K562 (cell line): Measurements from ENCODE around the gene ARHGEF10L. TPM values are rescaled to one million over a fixed set of nuclear protein-coding genes. Genes with fewer than 3 reads are reported as not detected.

ENCODE experiments used
- ATAC-seq: fragments of 200-7000 bp; cut with Tn5 transposase; 3 replicates; pipeline ENCODE4 v1.9.1; 2020; ENCODE audit warnings: moderate library complexity
- BruUV-seq: library from RNA; stranded (reverse); fragments of 400-500 nt; replicated peaks from 2 replicates; lab custom pipeline; 2021; lab: Mats Ljungman, UMichigan
- CTCF ChIA-PET: fragments of 300-600 bp; formaldehyde crosslinking; extraction: SDS; loops from one replicate; lab custom pipeline; 2021; ENCODE audit warnings: low intra/inter-chr PET ratio; lab: Yijun Ruan, JAX
- POLR2A ChIA-PET: fragments of 300-600, 350-650 bp; sonication (Branson Sonifier 250); formaldehyde crosslinking; extraction: SDS; loops from one replicate; lab custom pipeline; 2021; ENCODE audit warnings: antibody characterized with exemption, inconsistent platforms; lab: Yijun Ruan, JAX
- DNase-seq, 4 experiments: peaks; one replicate each; pipeline versions ENCODE4 v3.0.0 to v3.0.0-alpha.2; 2011 to 2018; ENCODE audit warnings: low spot score in 3 of 4, mixed read lengths in 3 of 4; ENCODE audit errors: extremely low read depth in 1 of 4
- FAIRE-seq: peaks from 2 replicates; lab custom pipeline; 2011; peaks lifted over from hg19 to GRCh38; lab: Jason Lieb, UNC
- H2AFZ ChIP-seq: 2 replicates; pipeline ENCODE4 v1.6.0; 2011; ENCODE audit warnings: low read depth, low read length, control low read depth, inconsistent platforms
- H3K27ac ChIP-seq: fragments of 200-600 bp; 3 replicates; pipeline ENCODE4 v1.8.0; 2011; ENCODE audit warnings: low read depth, mild to moderate bottlenecking, control low read depth, inconsistent platforms, low read length, moderate library complexity, mixed read lengths; ENCODE audit errors: extremely low read depth
- H3K27me3 ChIP-seq, 2 experiments: fragments of 300-600 bp in 1 of 2; 2 replicates in 1 of 2; 3 replicates in 1 of 2; pipeline versions ENCODE4 v1.6.0 to v1.8.0; 2011; ENCODE audit warnings: inconsistent platforms in 2 of 2, low read length in 2 of 2, mild to moderate bottlenecking in 1 of 2, mixed read lengths in 1 of 2, moderate library complexity in 1 of 2; ENCODE audit not compliant: control insufficient read depth in 2 of 2, insufficient read depth in 2 of 2
- H3K36me3 ChIP-seq: fragments of 300-600 bp; 3 replicates; pipeline ENCODE4 v1.8.0; 2011; ENCODE audit warnings: mild to moderate bottlenecking, low read length, inconsistent platforms; ENCODE audit not compliant: control insufficient read depth, insufficient read depth
- H3K4me1 ChIP-seq, 2 experiments: fragments of 200-600 bp in 1 of 2; replicated peaks in 1 of 2; 2 replicates in 1 of 2; 3 replicates in 1 of 2; pipeline versions ENCODE4 v1.5.1 to v1.8.0; 2011; ENCODE audit warnings: inconsistent platforms in 2 of 2, low read length in 2 of 2, mild to moderate bottlenecking in 1 of 2, mixed read lengths in 1 of 2, moderate library complexity in 1 of 2; ENCODE audit not compliant: control insufficient read depth in 2 of 2, insufficient read depth in 2 of 2
- H3K4me2 ChIP-seq: 2 replicates; pipeline ENCODE4 v1.6.1; 2011; ENCODE audit warnings: low read length, control low read depth, inconsistent platforms, mixed read lengths; ENCODE audit not compliant: insufficient read depth
- H3K4me3 ChIP-seq: fragments of 200-600 bp; sonication (generic), shearing (Covaris generic); 2 replicates; pipeline ENCODE4 v1.5.1; 2016; ENCODE audit warnings: control low read depth, inconsistent platforms
- H3K79me2 ChIP-seq: fragments of 200-600 bp; 3 replicates; pipeline ENCODE4 v1.8.0; 2011; ENCODE audit warnings: low read length, inconsistent platforms; ENCODE audit not compliant: control insufficient read depth, insufficient read depth
- H3K9ac ChIP-seq, 2 experiments: 2 replicates each; pipeline versions ENCODE4 v1.6.0 to v1.6.1; 2011; ENCODE audit warnings: low read depth in 2 of 2, low read length in 2 of 2, control low read depth in 1 of 2, inconsistent platforms in 1 of 2, mild to moderate bottlenecking in 1 of 2, mixed read lengths in 1 of 2; ENCODE audit not compliant: insufficient read depth in 1 of 2
- H3K9me1 ChIP-seq: one replicate; pipeline ENCODE4 v1.6.0; 2011; ENCODE audit warnings: inconsistent platforms, mild to moderate bottlenecking, low read length, moderate library complexity; ENCODE audit not compliant: control insufficient read depth, insufficient read depth
- H3K9me3 ChIP-seq: replicated peaks from 2 replicates; pipeline ENCODE4 v1.5.1; 2011; ENCODE audit warnings: low read depth, low read length, inconsistent platforms; ENCODE audit not compliant: control insufficient read depth, insufficient read depth
- H4K20me1 ChIP-seq: replicated peaks from 2 replicates; pipeline ENCODE4 v1.6.1; 2011; ENCODE audit warnings: low read length, inconsistent platforms, mixed read lengths; ENCODE audit not compliant: control insufficient read depth, insufficient read depth
- EGR1 ChIP-seq: fragments of 450-650 bp; conservative IDR thresholded peaks from 2 replicates; pipeline ENCODE4 v1.6.1; 2017; ENCODE audit warnings: mild to moderate bottlenecking
- HLTF ChIP-seq: fragments of 450-650 bp; IDR thresholded peaks from 2 replicates; pipeline ENCODE4 v1.6.1; 2016
- SRSF7 ChIP-seq: fragments of 200-400 bp; formaldehyde crosslinking; optimal IDR thresholded peaks from 2 replicates; pipeline ENCODE3; 2017; ENCODE audit warnings: mild to moderate bottlenecking, low read depth, low read length
- YY1 ChIP-seq, 3 experiments: IDR thresholded peaks; 2 replicates each; pipeline ENCODE4 v1.6.1; 2011; ENCODE audit warnings: low read length in 2 of 3, mild to moderate bottlenecking in 2 of 3, moderate library complexity in 2 of 3, borderline replicate concordance in 1 of 3, control low read depth in 1 of 3, low read depth in 1 of 3; ENCODE audit not compliant: insufficient read depth in 3 of 3, insufficient replicate concordance in 2 of 3, control insufficient read depth in 1 of 3, insufficient read length in 1 of 3; ENCODE audit errors: extremely low read depth in 1 of 3
- WGBS: fragments of 100-300 bp; shearing (Covaris generic); methylation state at CpG from one replicate; pipeline ENCODE4 v1.1.6; 2016; ENCODE audit warnings: low coverage, mixed read lengths; ENCODE audit not compliant: insufficient coverage; ENCODE audit errors: missing lambda C conversion rate; 5-methylcytosine and 5-hydroxymethylcytosine counted together
- in situ Hi-C: fragments of 300-500 bp; cut with MboI; formaldehyde crosslinking; loops from 4 replicates; pipeline ENCODE4 v1.15.0; 2018; ENCODE audit warnings: inconsistent platforms, mixed read lengths
- intact Hi-C: fragments of 100-400 bp; cut with micrococcal nuclease; formaldehyde crosslinking; loops from 2 replicates; pipeline ENCODE4 v1.14.2; 2022
- polyA plus RNA-seq, 8 experiments: library from polyadenylated mRNA; depleted of rRNA in 4 of 8; stranded (reverse) in 5 of 8; unstranded in 3 of 8; fragments of >200 nt; fragmentation: Nextera tagmentation in 2 of 8; fragmentation: Illumina TruSeq in 1 of 8; extraction: Ambion mirVana in 2 of 8; extraction: Trizol in 1 of 8; gene quantifications; 2 replicates each; pipeline versions ENCODE4 v1.2.1 to v1.2.3, GENCODE V29; 2011 to 2014; ENCODE audit warnings: inconsistent platforms in 1 of 8, missing spikeins in 1 of 8
- total RNA-seq, 7 experiments: library from RNA; depleted of rRNA in 6 of 7; stranded (reverse); fragments of >200 nt in 6 of 7; fragmentation: Illumina TruSeq in 2 of 7; extraction: Trizol in 2 of 7; gene quantifications; 2 replicates each; pipeline versions ENCODE4 v1.2.1 to v1.2.3, GENCODE V29; 2011 to 2021; ENCODE audit warnings: low replicate concordance in 1 of 7

Gene ARHGEF10L
- total and polyA plus RNA-seq, 9 of the 15 experiments (the other 6 are each of a cell fraction or from before 2014, with no cell fraction given): 0.09 to 0.13 TPM; not detected in 7

- no peaks in the 10 kb centered on the region for H3K4me1 ChIP-seq
- FAIRE-seq: no peak
- no peak for TF ChIP-seq EGR1
- TF ChIP-seq HLTF: peak; percentile 54; the same call in 1 of the 2 replicates
- TF ChIP-seq, all 486 proteins: peak for 1
- Histone ChIP-seq H4K20me1 (peaks cover 4% of the 10 kb centered on the region), H2AFZ (no peak overlapping the region), H3K9me3 (no peaks in the 10 kb centered on the region), H3K9me1 (no peaks in the 10 kb centered on the region), H3K4me3 (no peak overlapping the region), H3K27ac (no peak overlapping the region), H3K4me2 (no peak overlapping the region), H3K9ac (no peak overlapping the region), H3K27me3 (peaks cover 8 to 39% of the 10 kb centered on the region in 2 experiments; a peak in 3 of 5 replicates), H3K79me2 (no peaks in the 10 kb centered on the region), H3K36me3 (no peaks in the 10 kb centered on the region)
- ChIA-PET POLR2A (interaction anchor here (0.5 to 1.0 kb wide), 5 partner anchors 11 to 773 kb away, joined by 3 to 4 read pairs (median 3); no protein-coding TSS in a partner anchor), CTCF (no interaction called here)
- in situ Hi-C loops: no loop called here
- DNase-seq (no peak), ATAC-seq (no peak)
- intact Hi-C loops: no loop called here
- BruUV-seq: no TSS peak
- WGBS: 0% methylated on average over 3 of the region's 3 CpGs
Measured at GRCh38 chr1:17709981-17710380, 170.5 kb downstream of the ARHGEF10L start.

GRCh38 chr1:17710889-17711576, 171.5 kb downstream of the ARHGEF10L start:
- peaks cover 6% of the 10 kb centered on the region; the same call in 1 of the 2 replicates for H4K20me1 ChIP-seq
- H3K9me1 ChIP-seq: no peaks in the 10 kb centered on the region
- H3K4me2 ChIP-seq: no peak overlapping the region
- H3K9me3 ChIP-seq: no peaks in the 10 kb centered on the region
- no peaks in the 10 kb centered on the region for H3K4me1 ChIP-seq
- intact Hi-C loops (no loop called here), in situ Hi-C loops (no loop called here)
- no peak overlapping the region for H3K27ac ChIP-seq
- peaks cover 11 to 44% of the 10 kb centered on the region in 2 experiments; a peak in 3 of 5 replicates for H3K27me3 ChIP-seq
- CTCF ChIA-PET: no interaction called here
- no peak overlapping the region for H3K4me3 ChIP-seq
- ATAC-seq (no peak), FAIRE-seq (no peak), DNase-seq (no peak)
- H3K9ac ChIP-seq: no peak overlapping the region
- WGBS: 2% methylated on average over 4 of the region's 4 CpGs
- BruUV-seq: no TSS peak
- H3K36me3 ChIP-seq: no peaks in the 10 kb centered on the region
- H3K79me2 ChIP-seq: no peaks in the 10 kb centered on the region
- TF ChIP-seq SRSF7 (no peak), YY1 (IDR thresholded peaks at IDR 0.05; ENCODE audit: borderline replicate concordance in 1 of 3, control insufficient read depth in 1 of 3, extremely low read depth in 1 of 3, insufficient read depth in 3 of 3, insufficient read length in 1 of 3, insufficient replicate concordance in 2 of 3, low read depth in 1 of 3, low read length in 2 of 3) (peak in 1 of 3 experiments; percentile 26)
- POLR2A ChIA-PET: interaction anchor here (0.5 to 0.7 kb wide), 4 partner anchors 26 to 567 kb away, joined by 3 to 4 read pairs (median 3); no protein-coding TSS in a partner anchor
- no peak overlapping the region for H2AFZ ChIP-seq
